Neural crest cell (in vitro differentiated cells): ENCODE measurements around the gene LIPT1. TPM values are rescaled to one million over a fixed set of nuclear protein-coding genes. Genes with fewer than 3 reads are reported as not detected.
A peak's percentile ranks its signal among the peaks of the same experiment; 100 is the strongest.

Experiments
- DNase-seq: peaks from one replicate; pipeline ENCODE4 v3.0.0; 2021; ENCODE audit warnings: low read depth, mixed read lengths, low spot score
- H3K27ac Mint-ChIP-seq: one replicate; pipeline ENCODE4 v1.8.0; 2021; ENCODE audit warnings: mild to moderate bottlenecking, mixed read lengths; ENCODE audit not compliant: unreplicated experiment
- H3K27me3 Mint-ChIP-seq: 2 replicates; pipeline ENCODE4 v1.8.0; 2021; ENCODE audit warnings: low read depth, mild to moderate bottlenecking, mixed read lengths
- H3K36me3 Mint-ChIP-seq: 2 replicates; pipeline ENCODE4 v1.8.0; 2021; ENCODE audit warnings: low read depth, mild to moderate bottlenecking, mixed read lengths
- H3K4me1 Mint-ChIP-seq: 2 replicates; pipeline ENCODE4 v1.8.0; 2021; ENCODE audit warnings: mixed read lengths
- H3K4me3 Mint-ChIP-seq: one replicate; pipeline ENCODE4 v1.8.0; 2021; ENCODE audit warnings: mild to moderate bottlenecking, mixed read lengths
- H3K9me3 Mint-ChIP-seq: 2 replicates; pipeline ENCODE4 v1.8.0; 2021; ENCODE audit warnings: mixed read lengths
- CTCF ChIP-seq: fragments of 200-600 bp; sonication (generic); conservative IDR thresholded peaks from 2 replicates; pipeline ENCODE4 v1.5.0; 2021; ENCODE audit warnings: antibody characterized with exemption, mild to moderate bottlenecking
- total RNA-seq: library from RNA; stranded (reverse); gene quantifications from 2 replicates; pipeline ENCODE4 v1.2.1, GENCODE V29; 2021

The LIPT1 gene
- total RNA-seq, 1 donor from 2014 or later = 6.8 TPM

- H3K4me1 Mint-ChIP-seq = no peaks in the 10 kb centered on the region
- peaks cover 4% of the 10 kb centered on the region for H3K9me3 Mint-ChIP-seq
- peaks cover 32% of the 10 kb centered on the region for H3K36me3 Mint-ChIP-seq
- no peak overlapping the region for H3K27ac Mint-ChIP-seq
- TF ChIP-seq CTCF = peak; percentile 49
- DNase-seq = no peak
- no peaks in the 10 kb centered on the region for H3K27me3 Mint-ChIP-seq
- H3K4me3 Mint-ChIP-seq = no peak overlapping the region
These were observed 47.4 kb downstream of the LIPT1 start for GRCh38 chr2:99201959-99202678.

- peaks cover 57% of the 10 kb centered on the region for H3K36me3 Mint-ChIP-seq
- peaks cover 12% of the 10 kb centered on the region for H3K9me3 Mint-ChIP-seq
- no peak for DNase-seq
- TF ChIP-seq CTCF = no peak
- no peaks in the 10 kb centered on the region for H3K27me3 Mint-ChIP-seq
- no peak overlapping the region for H3K4me3 Mint-ChIP-seq
- no peaks in the 10 kb centered on the region for H3K4me1 Mint-ChIP-seq
- no peak overlapping the region for H3K27ac Mint-ChIP-seq
These were observed 50.7 kb downstream of the LIPT1 start for GRCh38 chr2:99205491-99205890.

Other genes with a start within 250 kb of the LIPT1 start
- 0.37 and 0.48 TPM in 2 replicates for gene CRACDL, start 218.7 kb upstream of the LIPT1 start, total RNA-seq
- gene C2orf15, start 13.3 kb upstream of the LIPT1 start, total RNA-seq = 0.23 and 0.37 TPM in 2 replicates
- gene TSGA10, start within 50 bp of the LIPT1 start, total RNA-seq = 5.8 and 7.9 TPM in 2 replicates
- gene MITD1, start 26.1 kb downstream of the LIPT1 start, total RNA-seq = 31.7 and 36.3 TPM in 2 replicates
- gene MRPL30, start 26.2 kb downstream of the LIPT1 start, total RNA-seq = 44.3 and 47.9 TPM in 2 replicates
- not detected in 2 replicates for gene LYG2, start 100.7 kb downstream of the LIPT1 start, total RNA-seq
- gene LYG1, start 146.2 kb downstream of the LIPT1 start, total RNA-seq = 1.7 and 1.9 TPM in 2 replicates
- gene TXNDC9, start 181.4 kb downstream of the LIPT1 start, total RNA-seq = 30.7 and 35.0 TPM in 2 replicates
- 49.0 and 50.5 TPM in 2 replicates for gene EIF5B, start 182.4 kb downstream of the LIPT1 start, total RNA-seq